CD4-positive, alpha-beta T cell treated with Interleukin-2 at 100 ng/mL for 4 hours (primary cell): ENCODE results near the gene MFAP1.

Source experiments
- DNase-seq: peaks from one replicate; pipeline ENCODE4 v3.0.0-alpha.2; 2020; ENCODE audit warnings: low spot score

The MFAP1 gene

DNA sequence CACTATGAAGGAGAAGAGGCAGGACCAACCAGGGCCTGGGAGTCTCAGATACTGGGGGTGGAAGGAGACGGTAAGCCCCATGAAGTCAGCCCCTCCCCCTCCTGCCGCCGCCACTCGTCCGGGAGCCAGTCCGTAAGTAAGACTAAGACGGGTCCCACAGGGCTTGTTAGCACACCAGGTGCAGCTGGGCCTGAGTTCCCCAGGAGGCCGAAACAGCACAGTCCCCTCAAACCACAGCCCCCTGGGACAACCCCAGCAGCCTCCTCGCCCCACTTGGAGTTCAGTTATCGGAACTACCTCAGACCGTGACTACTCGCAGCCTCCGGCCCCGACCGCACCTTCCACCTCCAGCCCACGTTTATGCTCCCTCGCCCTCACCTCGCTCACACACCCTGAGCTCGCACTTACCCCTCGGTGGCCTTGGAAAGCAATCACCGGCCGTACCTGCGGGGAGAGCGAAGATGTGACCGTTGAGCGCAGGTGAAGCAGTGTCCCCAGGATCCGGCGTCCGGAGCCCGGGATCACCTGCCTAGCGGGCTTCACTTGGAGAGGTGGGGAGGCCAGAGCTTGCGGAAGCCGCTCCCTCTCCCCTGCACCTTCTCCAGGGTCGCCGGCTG, 48.3 kb downstream of the MFAP1 start:
- DNase-seq = no peak

DNA sequence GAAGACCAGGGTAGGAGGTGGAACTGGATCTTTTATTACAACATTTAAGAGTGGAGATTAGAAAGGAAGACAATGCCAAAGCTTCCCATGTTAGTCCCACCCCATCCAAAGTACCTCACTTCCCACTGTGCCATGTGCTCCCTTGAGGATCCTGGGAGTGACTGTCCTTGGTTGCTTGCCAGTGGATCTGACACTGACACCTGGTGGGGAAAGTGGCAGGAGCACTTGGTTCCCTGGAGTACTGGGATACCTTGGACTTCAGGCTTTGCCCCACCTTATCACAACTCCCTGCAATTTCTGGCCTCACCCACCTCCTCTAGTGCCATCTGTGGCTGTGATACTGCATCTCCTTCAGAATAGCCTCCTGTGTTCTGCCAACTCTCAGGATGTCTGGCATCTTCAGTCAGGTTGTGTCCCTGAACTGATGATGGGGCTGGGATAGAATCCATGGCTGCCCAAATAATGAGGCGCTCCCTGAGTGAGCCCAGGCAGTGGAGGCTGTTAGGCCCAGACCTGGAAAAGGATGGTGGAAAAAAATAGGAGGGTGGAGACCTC, 49.0 kb downstream of the MFAP1 start:
- DNase-seq = no peak

DNA sequence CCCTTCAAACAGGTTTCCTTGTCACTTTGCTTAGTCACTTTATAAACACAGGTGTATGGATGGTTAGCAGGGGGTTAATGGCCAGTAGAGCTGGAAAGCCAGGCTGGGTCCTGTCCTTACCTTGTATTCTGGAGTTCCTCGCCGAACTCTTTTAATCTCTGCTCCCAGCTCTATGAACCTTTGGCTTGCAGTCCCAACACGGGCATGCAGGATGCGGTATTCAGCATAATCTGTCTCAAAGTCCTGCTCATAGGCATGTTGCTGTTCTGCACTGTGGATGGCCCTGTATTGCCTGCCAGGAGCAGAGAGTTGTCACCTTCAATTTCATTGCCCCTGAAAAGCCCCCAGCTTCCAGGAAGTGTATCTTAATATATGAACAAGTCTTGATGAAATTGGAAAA, 50.4 kb downstream of the MFAP1 start:
- DNase-seq = no peak

DNA sequence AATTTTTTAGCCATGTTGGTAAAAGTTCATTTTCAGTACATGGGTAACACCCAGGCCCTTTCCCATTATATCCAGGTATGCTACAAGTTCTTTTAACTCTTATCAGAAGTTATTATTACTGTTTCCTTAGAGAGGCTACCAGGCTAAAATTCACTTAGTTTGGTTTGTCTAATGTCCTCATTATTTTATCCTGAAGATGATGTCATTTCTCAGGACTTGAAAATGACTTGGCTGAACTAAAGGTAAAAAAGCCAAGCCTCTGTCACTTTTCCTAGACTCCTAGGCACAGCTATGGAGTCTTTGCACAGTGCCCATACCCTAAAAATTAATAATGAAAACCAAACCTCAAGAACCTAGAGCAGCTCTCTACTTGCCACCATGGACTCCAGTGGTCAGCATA, 51.9 kb downstream of the MFAP1 start:
- no peak for DNase-seq

DNA sequence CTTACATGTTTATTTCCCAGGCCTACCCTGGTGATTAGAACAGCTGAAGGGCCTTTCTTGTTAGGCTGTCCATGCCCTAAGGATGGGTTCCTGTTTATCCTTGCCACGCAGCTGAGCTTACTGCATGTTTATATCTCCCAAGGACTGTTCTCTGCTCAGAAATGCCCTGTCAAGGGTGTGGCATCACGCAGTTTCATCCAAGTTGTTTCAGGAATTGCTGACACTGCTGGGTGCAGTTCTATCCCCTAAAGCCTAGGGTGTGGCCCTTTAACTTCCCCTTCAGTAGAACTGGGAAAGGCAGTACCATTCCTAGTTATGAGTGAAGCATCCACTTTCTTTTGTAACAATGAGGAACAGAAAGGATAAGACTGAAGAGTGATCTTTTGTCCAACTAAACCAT, 52.7 kb downstream of the MFAP1 start:
- no peak for DNase-seq

DNA sequence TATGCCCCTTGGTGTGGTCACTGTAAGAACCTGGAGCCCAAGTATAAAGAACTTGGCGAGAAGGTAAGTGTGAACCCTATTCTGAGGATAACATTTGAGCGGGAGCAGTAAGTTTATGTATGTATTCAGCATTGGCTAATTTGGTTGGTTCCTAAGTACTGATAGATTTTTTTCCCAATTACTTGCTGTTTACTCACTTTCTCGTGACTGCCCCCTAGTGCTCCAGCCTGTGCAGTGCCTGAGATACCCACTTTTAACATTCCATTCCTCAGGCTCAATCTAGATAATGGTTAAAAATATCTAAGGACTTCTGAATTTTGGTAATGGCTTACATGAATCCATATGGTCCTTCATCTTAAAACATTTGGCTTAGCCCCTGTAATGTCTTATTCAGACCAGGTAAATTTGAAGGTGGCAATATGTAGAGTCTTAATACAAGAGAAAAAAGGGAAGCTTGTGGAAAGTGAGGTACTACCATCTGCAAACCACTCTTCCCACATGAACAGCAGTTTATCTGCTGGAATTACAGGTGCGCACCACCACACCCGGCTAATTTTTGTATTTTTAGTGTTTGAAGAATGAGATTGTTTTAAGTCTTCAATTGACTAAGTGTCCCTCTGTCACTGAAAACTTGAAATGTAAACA, 54.8 kb downstream of the MFAP1 start:
- DNase-seq = peak; percentile 69

DNA sequence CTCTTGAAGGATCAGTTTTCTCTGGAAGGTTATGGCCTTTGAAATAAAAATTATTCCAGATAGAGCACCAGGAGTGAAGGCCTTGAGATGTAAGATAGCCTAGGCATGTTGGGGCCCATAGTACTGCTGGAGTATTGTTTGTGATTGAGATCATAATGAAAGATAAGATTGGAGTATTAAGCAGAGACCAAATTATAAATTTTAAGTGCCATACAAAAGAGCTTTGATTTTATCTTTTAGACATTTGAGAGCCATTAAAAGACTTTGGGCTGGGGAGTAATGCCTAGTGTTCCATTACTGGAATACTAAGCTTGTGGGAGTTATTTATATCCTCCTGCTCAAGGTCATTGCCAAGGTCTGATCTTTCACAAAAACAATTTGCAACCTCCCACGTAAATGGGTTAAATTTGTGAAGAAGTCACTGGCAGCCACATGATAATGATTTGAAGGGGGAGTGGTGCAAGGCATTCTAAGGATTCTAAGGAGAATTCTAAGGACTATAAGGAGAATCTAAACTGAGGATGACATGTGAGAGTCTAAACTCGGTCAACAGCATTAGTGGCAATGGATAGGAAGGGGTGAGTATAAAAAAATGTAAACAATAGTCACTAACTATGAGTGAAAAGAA, 60.6 kb downstream of the MFAP1 start:
- no peak for DNase-seq

DNA sequence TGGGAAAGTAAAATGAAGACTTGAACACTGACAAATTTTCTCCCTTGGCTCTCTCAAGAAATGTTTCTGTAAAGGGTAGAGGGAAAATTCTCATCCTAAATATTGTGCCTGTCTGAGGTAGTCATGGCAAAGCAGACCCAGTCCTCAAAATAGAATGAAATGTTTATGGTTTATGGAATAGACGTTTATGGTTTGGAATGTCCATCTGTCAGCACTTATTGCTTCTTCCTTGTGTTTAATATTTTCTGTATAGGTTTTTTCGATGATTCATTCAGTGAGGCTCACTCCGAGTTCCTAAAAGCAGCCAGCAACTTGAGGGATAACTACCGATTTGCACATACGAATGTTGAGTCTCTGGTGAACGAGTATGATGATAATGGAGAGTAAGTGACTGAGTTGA, 61.7 kb downstream of the MFAP1 start:
- no peak for DNase-seq
